Right cardiac atrium (tissue), 5 donors: ENCODE measurements around the gene ACTMAP. TPM values are rescaled to one million over a fixed set of nuclear protein-coding genes. Genes with fewer than 3 reads are reported as not detected.
"Not testable (repeated sequence)": the region's sequence is repeated elsewhere in the genome, so short reads cannot be mapped to it uniquely, and the experiment has no call there.

ENCODE experiments used
- ATAC-seq, 2 donors: fragments of 200-7000 bp; cut with Tn5 transposase; one replicate each; pipeline versions ENCODE4 v1.8.0 to v1.9.1; 2020; ENCODE audit warnings: moderate library complexity in 2 of 2, mild to moderate bottlenecking in 1 of 2
- DNase-seq, 3 donors: peaks; one replicate each; pipeline ENCODE4 v3.0.0-alpha.2; 2020
- H3K27ac ChIP-seq: one replicate; pipeline ENCODE4 v1.5.1; 2013; ENCODE audit warnings: mild to moderate bottlenecking, low read length, control low read depth, moderate library complexity
- H3K27me3 ChIP-seq: one replicate; pipeline ENCODE4 v1.6.1; 2013; ENCODE audit not compliant: control insufficient read depth, insufficient read depth
- H3K4me1 ChIP-seq: one replicate; pipeline ENCODE4 v1.6.1; 2013; ENCODE audit warnings: low read length; ENCODE audit not compliant: control insufficient read depth, insufficient read depth
- H3K4me3 ChIP-seq: one replicate; pipeline ENCODE4 v1.5.1; 2013; ENCODE audit warnings: low read length, control low read depth
- H3K9me3 ChIP-seq: one replicate; pipeline ENCODE4 v1.6.1; 2013; ENCODE audit warnings: low read length; ENCODE audit not compliant: control insufficient read depth
- WGBS: extraction: QIAGEN DNeasy Blood & Tissue Kit; methylation state at CpG from one replicate; pipeline ENCODE4 v1.1.7; 2013; 5-methylcytosine and 5-hydroxymethylcytosine counted together
- intact Hi-C, 4 donors: fragments of 100-400 bp; cut with DNase I; formaldehyde crosslinking; loops; one replicate each; pipeline versions ENCODE4 v1.11.0 to v1.14.0; 2022 to 2023
- polyA plus RNA-seq: library from polyadenylated mRNA; stranded (reverse); fragments of 200-250 nt; gene quantifications from one replicate; pipeline ENCODE4 v1.2.3, GENCODE V29; 2013
- total RNA-seq, 4 donors: library from RNA; stranded (reverse); fragmentation: NEBNext Ultra II Directional; extraction: Animal tissue kit (Norgen Biotek cat#: 25700); gene quantifications; one replicate each; pipeline ENCODE4 v1.2.1, GENCODE V29; 2021
- donor health status: healthy with polysubstance abuse.
- donor health status: DM: no; HTN: yes; CAD: no.
- donor health status: DM: no; HTN: no; CAD: no.
- donor health status: DM: no; HTN: yes; CAD: no; lungs with severe emphysema.
- donor health status: DM: yes; HTN: yes; CAD: no.

ACTMAP gene
- total and polyA plus RNA-seq, 5 donors: 4.5 to 6.1 (median 5.1) TPM

DNA sequence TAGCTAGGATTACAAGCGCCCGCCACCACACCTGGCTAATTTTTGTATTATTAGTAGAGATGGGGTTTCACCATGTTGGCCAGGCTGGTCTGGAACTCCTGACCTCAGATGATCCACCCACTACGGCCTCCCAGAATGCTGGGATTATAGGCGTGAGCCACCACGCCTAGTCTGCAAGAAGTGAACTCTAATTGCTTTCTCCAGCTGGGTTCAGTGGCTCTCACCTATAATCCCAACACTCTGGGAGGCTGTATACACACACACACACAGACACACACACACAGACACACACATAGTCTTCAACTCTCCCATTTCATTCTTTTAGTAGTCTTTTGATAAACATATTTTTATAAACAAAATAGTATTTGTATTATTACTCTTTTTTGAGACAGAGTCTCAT lies 20.2 kb downstream of the ACTMAP start:
- H3K9me3 ChIP-seq, H3K27me3 ChIP-seq, H3K4me1 ChIP-seq, intact Hi-C loops, H3K27ac ChIP-seq, H3K4me3 ChIP-seq, DNase-seq, ATAC-seq: not testable (repeated sequence)
- WGBS: 90% methylated on average over 5 of the region's 5 CpGs

DNA sequence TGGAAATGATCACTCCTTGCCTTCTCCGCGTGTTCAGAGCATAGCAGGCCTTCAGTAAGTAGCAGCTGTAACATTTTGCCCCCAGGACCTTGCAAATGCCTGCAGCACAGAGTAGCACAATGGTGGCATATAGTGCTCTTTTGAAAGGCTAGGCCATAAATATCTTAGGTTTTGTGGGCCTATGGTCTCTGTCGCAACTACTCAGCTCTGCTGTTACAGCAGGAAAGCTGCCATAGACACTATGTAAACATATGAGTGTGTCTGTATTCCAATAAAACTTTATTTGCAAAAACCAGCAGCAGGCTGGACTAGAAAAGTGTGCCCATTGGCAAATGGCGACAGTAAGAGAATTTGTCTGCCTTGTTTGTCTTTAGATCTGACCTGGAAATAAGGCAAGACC lies 24.0 kb downstream of the ACTMAP start:
- no peak for ATAC-seq
- no peak for DNase-seq
- intact Hi-C loops: no loop called here
- no peak overlapping the region for H3K27ac ChIP-seq
- H3K27me3 ChIP-seq: no peaks in the 10 kb centered on the region
- 97% methylated on average over 4 of the region's 4 CpGs for WGBS
- H3K4me1 ChIP-seq: peaks cover 11% of the 10 kb centered on the region
- H3K4me3 ChIP-seq: no peak overlapping the region
- H3K9me3 ChIP-seq: no peaks in the 10 kb centered on the region

DNA sequence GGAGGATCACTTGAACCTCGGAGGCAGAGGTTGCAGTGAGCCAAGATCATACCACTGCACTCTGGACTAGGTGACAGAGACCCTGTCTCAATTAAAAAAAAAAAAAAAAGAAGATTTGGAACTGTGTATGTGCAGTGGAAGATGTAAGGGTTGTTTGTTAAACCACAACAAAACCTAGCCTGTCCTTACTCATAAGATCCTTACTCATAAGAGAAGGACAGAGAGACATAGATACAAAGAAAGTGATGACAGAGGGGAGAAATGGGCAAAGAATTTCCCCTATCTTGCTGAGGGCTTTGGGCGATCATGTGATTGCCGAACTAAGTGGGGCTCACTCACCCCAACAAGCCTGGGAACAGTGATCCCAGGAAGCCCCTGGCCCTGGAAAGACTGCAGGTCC lies 25.4 kb downstream of the ACTMAP start:
- Histone ChIP-seq H3K4me3 (no peak overlapping the region), H3K9me3 (no peaks in the 10 kb centered on the region), H3K27me3 (no peaks in the 10 kb centered on the region), H3K27ac (no peak overlapping the region), H3K4me1 (peaks cover 18% of the 10 kb centered on the region)
- intact Hi-C loops: no loop called here
- 94% methylated on average over 3 of the region's 3 CpGs for WGBS
- ATAC-seq: no peak
- DNase-seq: peak in 1 of 3 donors; percentile 9

DNA sequence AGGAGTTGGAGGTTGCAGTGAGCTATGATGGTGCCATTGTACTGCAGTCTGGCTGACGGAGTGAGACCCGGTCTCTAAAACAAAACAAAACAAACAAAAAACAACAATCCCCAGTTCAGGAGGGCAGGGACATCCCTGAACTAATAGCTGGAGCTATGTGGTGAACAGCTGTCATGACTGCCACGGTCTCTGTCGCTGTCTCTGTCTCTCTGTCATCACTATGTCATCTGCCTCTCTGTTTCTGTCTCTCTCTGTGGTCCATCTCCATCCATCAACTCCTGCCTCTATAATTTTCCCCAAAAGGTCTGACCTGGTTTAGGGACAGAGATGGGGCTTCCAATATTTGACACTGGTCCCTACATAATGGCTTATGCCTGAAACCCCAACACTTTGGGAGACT lies 26.0 kb downstream of the ACTMAP start:
- Histone ChIP-seq H3K9me3 (no peaks in the 10 kb centered on the region), H3K27ac (peak overlapping the region; percentile 39), H3K4me3 (no peak overlapping the region), H3K27me3 (no peaks in the 10 kb centered on the region), H3K4me1 (peaks cover 18% of the 10 kb centered on the region)
- ATAC-seq (no peak), DNase-seq (no peak)
- WGBS: 98% methylated on average over 4 of the region's 4 CpGs
- intact Hi-C loops: no loop called here

DNA sequence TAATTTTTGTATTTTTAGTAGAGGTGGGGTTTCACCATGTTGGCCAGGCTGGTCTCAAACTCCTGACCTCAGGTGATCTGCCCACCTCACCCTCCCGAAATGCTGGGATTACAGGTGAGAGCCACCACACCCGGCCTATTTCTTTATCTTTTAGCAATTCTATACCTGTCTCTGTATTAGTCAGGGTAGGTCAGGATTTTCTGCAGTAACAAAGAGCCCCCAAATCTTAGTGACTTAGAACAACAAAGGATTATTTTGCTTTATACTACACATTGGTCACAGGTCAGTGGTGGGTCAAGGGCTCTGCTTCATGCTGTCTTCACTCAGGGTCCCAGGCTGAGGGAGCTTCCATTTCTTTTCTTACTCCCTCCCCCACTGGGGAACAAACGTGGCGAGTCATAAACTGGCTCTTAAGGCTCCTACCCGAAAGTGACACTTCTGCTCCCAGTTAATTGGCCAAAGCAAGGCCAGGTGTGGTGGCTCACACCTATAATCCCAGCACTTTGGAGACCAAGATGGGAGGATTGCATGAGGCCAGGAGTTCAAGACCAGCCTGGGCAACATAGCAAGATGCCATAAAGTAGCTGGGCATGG lies 26.5 kb downstream of the ACTMAP start:
- peaks cover 18% of the 10 kb centered on the region for H3K4me1 ChIP-seq
- ATAC-seq: no peak
- no peak overlapping the region for H3K4me3 ChIP-seq
- intact Hi-C loops: no loop called here
- WGBS: 95% methylated on average over 5 of the region's 5 CpGs
- DNase-seq: peak in 1 of 3 donors; percentile 14
- H3K9me3 ChIP-seq: no peaks in the 10 kb centered on the region
- peak overlapping the region; percentile 39 for H3K27ac ChIP-seq
- H3K27me3 ChIP-seq: no peaks in the 10 kb centered on the region

DNA sequence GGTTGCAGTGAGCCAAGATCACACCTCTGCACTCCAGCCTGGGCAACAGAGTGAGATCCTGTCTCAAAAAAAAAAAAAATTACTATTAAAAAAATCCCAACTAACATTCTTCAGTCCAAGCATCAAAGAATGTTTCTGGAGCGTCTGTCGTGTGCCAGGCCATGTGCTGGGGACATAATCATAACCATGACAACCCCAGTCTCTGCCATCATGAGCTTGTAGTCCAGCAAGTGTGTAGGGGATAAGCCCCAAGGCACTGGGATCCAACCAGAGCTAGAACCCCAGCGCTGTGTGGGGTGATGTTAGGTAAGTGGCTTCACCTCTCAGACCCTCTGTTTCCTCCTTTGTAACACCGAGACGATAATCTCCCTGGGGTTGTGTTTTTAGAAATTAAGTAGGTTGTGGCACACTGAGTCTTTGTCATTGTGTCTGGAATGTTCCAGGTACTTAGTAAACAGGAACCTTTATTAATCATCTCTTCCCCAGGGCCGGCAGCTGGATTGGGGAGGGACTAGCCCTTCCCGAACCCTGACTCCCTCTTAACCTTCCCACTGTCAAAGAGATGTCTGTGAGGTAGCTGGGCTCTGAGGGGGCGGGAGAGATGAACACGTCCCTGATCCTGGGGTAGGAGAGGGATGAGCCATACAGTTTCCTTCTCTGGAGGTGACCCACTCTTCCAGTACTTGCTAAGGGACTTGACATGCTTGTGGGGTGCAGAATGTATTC lies 28.2 kb downstream of the ACTMAP start:
- peak overlapping the region; percentile 67 for H3K27ac ChIP-seq
- H3K4me3 ChIP-seq: no peak overlapping the region
- no peak for DNase-seq
- intact Hi-C loops: no loop called here
- no peaks in the 10 kb centered on the region for H3K9me3 ChIP-seq
- no peak for ATAC-seq
- peaks cover 18% of the 10 kb centered on the region for H3K4me1 ChIP-seq
- WGBS: 62% methylated on average over 9 of the region's 9 CpGs
- no peaks in the 10 kb centered on the region for H3K27me3 ChIP-seq

DNA sequence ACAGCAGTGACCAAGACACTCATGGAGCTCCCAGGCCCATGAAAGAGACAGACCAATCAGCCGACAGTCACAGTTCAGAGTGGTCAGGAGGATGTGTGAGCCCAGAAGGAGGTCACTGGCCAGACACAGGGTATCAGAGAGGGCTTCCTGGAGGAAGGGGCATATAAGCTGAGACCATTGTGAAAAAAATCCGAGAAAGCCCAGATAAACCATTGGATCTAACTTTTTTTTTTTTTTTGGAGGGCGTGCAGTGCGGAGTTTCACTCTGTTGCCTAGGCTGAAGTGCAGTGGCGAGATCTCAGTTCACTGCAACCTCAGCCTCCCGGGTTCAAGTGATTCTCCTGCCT lies 29.2 kb downstream of the ACTMAP start:
- no peak for ATAC-seq
- Histone ChIP-seq H3K4me3 (peak overlapping the region; percentile 35), H3K9me3 (no peaks in the 10 kb centered on the region), H3K4me1 (peaks cover 18% of the 10 kb centered on the region), H3K27ac (peak overlapping the region; percentile 98), H3K27me3 (no peaks in the 10 kb centered on the region)
- no peak for DNase-seq
- 85% methylated on average over 6 of the region's 6 CpGs for WGBS
- intact Hi-C loops: no loop called here

DNA sequence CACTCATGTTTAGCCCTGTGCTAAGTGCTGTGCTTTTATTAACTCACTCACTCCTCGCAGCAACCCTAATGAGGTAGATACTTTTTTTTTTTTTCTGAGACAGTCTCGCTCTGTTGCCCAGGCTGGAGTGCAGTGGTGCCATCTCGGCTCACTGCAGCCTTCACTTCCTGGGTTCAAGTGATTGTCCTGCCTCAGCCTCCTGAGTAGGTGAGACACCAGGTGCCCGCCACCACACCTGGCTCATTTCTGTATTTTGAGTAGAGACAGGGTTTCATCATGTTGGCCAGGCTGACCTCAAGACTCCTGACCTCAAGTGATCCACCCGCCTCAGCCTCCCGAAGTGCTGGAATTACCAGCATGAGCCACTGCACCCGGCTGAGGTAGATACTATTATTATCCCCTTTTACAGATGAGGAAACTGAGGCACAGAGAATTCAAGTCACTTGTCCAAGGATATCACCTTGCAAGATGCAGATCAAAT lies 30.8 kb downstream of the ACTMAP start:
- WGBS: 53% methylated on average over 7 of the region's 7 CpGs
- peaks cover 21% of the 10 kb centered on the region for H3K4me1 ChIP-seq

DNA sequence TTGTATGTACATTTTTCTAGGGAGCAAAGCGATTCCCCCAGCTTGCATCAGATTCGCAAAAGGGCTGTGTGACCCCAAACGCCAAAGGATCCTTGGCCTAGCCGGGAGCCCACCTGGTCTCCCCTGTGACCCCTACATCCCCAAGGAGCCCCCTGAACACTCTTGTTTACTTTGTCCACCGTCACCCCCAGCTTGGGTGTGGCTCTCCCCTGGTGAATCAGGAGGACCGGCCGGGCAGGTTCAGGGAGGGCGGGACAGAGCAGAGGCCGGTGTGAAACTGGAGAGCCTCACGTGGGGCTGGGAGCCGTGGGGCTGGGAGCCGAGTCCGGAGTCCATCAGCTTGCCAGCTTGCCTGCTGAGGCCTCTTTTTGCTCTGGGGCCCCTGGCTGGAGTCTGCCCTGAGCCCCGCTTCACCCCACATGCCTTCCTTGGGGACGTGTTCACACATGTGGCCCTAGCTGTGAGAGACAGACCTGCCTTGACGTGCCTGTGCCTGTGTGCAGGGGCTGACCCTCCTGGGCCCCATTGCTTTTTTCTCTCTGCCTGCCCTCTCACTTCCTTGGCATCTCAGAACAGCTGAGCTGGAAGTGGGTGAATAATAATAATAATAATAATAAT lies 31.4 kb downstream of the ACTMAP start:
- peak overlapping the region; percentile 99 for H3K27ac ChIP-seq
- ATAC-seq: no peak
- DNase-seq: peak; percentile 61 to 83 (median 76)
- no peaks in the 10 kb centered on the region for H3K27me3 ChIP-seq
- 5% methylated on average over 16 of the region's 16 CpGs for WGBS
- peaks cover 15% of the 10 kb centered on the region for H3K4me1 ChIP-seq
- H3K4me3 ChIP-seq: peak overlapping the region; percentile 89
- H3K9me3 ChIP-seq: no peaks in the 10 kb centered on the region
- intact Hi-C loops: loop anchor here in 1 of 4 donors (10.0 kb wide), 1 partner anchor 54 kb away; no protein-coding TSS in a partner anchor

More for the DNA sequence above, 30.8 kb downstream of the ACTMAP start:
- Histone ChIP-seq H3K9me3 (no peaks in the 10 kb centered on the region), H3K27me3 (no peaks in the 10 kb centered on the region), H3K27ac (peak overlapping the region; percentile 59), H3K4me3 (peak overlapping the region; percentile 89)
- DNase-seq (no peak), ATAC-seq (no peak)
- intact Hi-C loops: loop anchor here in 1 of 4 donors (10.0 kb wide), 1 partner anchor 55 kb away; no protein-coding TSS in a partner anchor

DNA sequence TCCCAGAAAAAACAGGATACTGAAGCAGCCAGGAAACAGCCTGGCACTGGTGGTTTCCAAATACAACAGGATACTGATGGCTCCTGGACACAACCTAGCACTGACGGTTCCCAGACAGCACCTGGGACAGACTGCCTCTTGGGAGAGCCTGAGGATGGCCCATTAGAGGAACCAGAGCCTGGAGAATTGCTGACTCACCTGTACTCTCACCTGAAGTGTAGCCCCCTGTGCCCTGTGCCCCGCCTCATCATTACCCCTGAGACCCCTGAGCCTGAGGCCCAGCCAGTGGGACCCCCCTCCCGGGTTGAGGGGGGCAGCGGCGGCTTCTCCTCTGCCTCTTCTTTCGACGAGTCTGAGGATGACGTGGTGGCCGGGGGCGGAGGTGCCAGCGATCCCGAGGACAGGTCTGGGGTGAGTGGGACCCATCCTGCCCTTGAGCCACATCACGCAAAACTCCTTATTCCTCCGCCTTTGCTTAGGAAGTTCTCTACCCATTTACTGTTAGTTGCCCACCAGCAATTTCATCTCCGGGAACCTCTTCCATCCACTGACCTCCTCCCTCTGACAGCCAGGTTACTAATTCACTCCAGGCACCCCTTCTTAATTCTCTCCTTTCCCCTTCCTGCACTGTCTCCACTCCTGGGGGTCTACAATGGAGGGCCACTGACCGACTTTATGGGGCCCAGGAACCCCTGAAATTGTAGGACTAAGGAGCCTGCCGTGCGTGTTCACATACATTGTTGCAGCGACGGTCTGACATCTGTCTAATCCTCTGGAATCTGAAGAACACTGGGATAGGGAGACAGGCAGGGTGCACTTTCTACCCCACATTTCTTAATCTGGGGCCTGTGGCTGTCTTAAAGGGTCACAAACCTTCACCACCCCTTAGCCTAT lies 32.1 kb downstream of the ACTMAP start:
- WGBS: 31% methylated on average over 20 of the region's 20 CpGs
- Histone ChIP-seq H3K4me3 (peak overlapping the region; percentile 89), H3K27ac (peak overlapping the region; percentile 99), H3K4me1 (peaks cover 14% of the 10 kb centered on the region), H3K27me3 (no peaks in the 10 kb centered on the region), H3K9me3 (no peaks in the 10 kb centered on the region)
- ATAC-seq (no peak), DNase-seq (peak; percentile 52 to 80 (median 78))
- intact Hi-C loops: loop anchor here in 1 of 4 donors (10.0 kb wide), 1 partner anchor 53 kb away; no protein-coding TSS in a partner anchor
